GM18951 (cell line): ENCODE results near the gene POMT2.

Source experiments
- POLR2A ChIP-seq: IDR thresholded peaks from 4 replicates; pipeline ENCODE4 v1.6.1; 2011; ENCODE audit warnings: mild to moderate bottlenecking; ENCODE audit not compliant: insufficient read length, insufficient read depth; ENCODE audit errors: extremely low read depth
- in situ Hi-C: fragments of 300-500 bp; cut with MboI; formaldehyde crosslinking; loops from one replicate; pipeline ENCODE4 v1.12.0; 2022; ENCODE audit warnings: low sequenced_read_pairs, mixed read lengths, inconsistent platforms; ENCODE audit not compliant: unreplicated experiment

Gene POMT2

DNA sequence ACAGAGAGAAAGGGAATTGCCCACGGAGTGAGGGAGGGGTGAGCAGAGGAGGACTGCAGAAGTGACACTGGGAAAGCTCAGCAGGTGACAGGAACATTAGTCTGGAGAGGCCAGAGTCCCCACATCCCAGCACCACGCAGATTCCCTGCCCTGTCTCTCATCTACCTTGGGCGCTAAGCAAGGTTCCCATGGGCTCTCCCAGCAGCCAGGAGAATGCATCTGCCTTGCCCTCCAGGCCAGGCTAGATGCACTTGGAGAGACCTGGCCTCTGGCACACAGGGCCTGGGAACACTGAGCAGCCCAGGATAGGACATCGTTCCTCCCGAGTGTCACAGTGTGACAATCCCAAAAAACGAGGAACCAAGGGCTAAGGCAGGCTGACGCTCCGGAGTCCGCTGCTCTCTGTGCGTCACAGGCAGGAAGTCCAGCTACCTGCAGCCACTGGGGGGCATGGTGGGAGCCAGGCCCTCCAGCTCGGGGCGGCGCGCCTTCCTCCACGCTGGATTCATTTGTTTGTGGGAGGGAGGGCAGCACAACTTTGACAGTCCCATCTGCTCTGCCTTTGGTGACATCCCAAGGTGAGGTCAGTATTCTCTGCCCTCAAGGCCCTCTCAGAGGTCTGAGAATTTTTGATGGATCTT, 44.3 kb downstream of the POMT2 start:
- in situ Hi-C loops = no loop called here

GRCh38 chr14:77275601-77276017, 45.1 kb downstream of the POMT2 start:
- in situ Hi-C loops = no loop called here
- no peak for TF ChIP-seq POLR2A

More for the DNA sequence above, 44.3 kb downstream of the POMT2 start:
- no peak for TF ChIP-seq POLR2A

GRCh38 chr14:77275041-77275580, 45.6 kb downstream of the POMT2 start:
- no peak for TF ChIP-seq POLR2A
- in situ Hi-C loops = no loop called here

DNA sequence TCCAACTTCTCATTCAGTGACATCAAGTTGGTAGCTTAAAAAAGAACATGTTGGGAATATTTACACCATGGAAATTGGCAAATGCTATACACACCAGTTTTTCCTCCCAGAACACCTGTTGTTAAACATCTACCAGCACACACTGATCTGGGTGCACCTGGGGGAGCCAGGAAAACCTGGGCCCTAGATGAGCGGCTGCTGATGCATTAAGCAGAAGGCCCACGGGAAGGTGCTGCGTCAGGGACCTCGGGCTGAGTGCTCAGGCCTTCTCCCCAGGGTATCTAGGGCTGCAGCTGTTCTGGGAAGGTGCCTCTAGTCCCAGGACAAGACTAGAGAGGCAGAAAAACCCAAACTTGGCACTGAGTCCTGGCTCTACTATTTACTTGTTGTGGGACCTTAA, 46.9 kb downstream of the POMT2 start:
- in situ Hi-C loops = no loop called here
- no peak for TF ChIP-seq POLR2A

DNA sequence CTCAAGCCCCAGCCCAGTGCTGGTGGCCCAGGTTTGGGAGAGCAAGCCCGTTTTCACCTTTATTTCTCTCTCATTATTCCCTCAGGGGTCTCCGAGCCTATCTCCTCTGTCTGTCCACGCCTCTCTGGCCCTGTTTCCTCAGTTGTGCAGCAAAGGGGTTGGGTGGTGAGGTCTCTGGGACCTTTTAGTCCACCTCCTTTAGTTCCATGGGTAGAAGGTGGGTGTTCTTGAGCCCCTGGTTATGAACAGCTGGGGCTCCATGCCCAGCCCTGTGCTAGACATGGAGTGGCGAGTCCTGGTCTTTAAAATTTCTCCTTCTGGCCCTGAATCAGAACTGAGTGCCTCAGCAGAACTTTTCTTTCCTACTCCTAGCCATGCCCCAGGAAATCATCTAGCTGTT, 48.4 kb downstream of the POMT2 start:
- TF ChIP-seq POLR2A = no peak
- in situ Hi-C loops = no loop called here

- in situ Hi-C loops = no loop called here
- no peak for TF ChIP-seq POLR2A
Measured at GRCh38 chr14:77271113-77271710, 49.5 kb downstream of the POMT2 start, which contains the start of gene NGB. NGB (minus strand) TSS chr14:77271206; CDS start chr14:77270937, 269 bp downstream.

GRCh38 chr14:77270361-77271112, 50.1 kb downstream of the POMT2 start:
- in situ Hi-C loops = no loop called here
- TF ChIP-seq POLR2A = no peak

- in situ Hi-C loops = no loop called here
- no peak for TF ChIP-seq POLR2A
Measured at GRCh38 chr14:77268989-77269600, 51.6 kb downstream of the POMT2 start.

GRCh38 chr14:77267937-77268699, 52.6 kb downstream of the POMT2 start:
- TF ChIP-seq POLR2A = no peak

GRCh38 chr14:77266336-77266735, 54.3 kb downstream of the POMT2 start:
- no peak for TF ChIP-seq POLR2A
- in situ Hi-C loops = no loop called here

More at GRCh38 chr14:77267937-77268699, 52.6 kb downstream of the POMT2 start:
- in situ Hi-C loops = no loop called here

DNA sequence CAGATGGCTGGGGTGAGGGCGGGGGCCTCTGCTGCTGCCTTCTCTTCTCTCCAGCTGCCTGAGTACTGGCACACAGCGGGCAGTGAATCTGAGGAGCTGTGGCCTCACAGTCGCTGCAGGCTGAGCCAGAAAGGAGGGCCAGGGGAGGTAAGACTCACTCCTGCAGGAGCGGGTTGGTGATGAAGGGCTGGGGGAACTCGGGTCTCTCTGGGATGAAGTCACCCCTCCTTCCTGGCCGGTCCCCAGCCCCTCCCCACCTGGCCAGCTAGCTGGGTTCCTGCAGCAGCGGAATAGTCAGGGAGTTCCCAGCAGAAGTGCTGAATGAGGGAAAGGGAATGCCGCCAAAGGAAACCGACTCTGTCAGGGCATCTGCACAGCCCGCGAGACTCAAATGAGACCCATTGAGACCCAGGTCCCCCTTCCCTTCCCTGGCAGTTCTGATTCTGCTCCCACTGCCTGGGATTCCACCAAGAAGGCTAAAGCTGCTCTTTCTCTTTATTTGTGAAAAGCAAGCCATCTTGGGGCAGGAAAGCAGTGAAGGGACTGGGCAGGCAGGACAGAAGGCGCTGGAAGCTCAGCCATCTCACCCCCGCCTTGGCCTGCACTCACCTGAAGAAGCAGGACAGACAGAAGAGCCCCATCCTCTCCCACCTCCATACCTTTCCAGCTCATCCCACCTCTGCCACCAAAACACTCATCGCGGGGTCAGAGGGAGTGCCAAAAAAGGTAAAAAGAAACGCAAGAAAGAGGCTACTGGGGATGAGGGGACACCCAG, 54.9 kb downstream of the POMT2 start:
- in situ Hi-C loops = no loop called here
- TF ChIP-seq POLR2A = no peak

DNA sequence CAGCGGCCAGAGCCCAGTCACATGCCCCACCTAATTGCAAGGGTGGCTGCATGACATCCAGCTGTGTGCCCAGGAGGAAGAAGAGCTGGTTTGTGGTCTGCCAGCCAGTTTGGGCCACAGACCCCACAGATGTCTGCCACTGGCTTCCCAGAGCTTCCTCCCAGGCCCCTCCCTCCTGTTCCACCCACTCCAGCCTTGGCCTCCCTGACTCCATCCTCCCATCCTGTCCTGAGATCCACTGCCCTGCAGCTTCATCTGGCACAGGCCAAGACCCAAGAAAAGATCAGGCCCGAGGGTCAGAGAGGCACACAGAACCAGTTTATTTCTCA, 55.5 kb downstream of the POMT2 start:
- in situ Hi-C loops = no loop called here

More for the DNA sequence above, 55.5 kb downstream of the POMT2 start:
- TF ChIP-seq POLR2A = no peak
